GM19372 (cell line): Measurements from ENCODE around the gene CAMK2N2.
"Not testable (repeated sequence)": the region's sequence is repeated elsewhere in the genome, so short reads cannot be mapped to it uniquely, and the experiment has no call there.

ENCODE experiments used
- ATAC-seq: cut with Tn5 transposase; IDR thresholded peaks from one replicate; pipeline ENCODE4 v1.9.1; 2021; ENCODE audit warnings: mild to moderate bottlenecking, low read depth, moderate library complexity; ENCODE audit not compliant: unreplicated experiment

The CAMK2N2 gene

DNA sequence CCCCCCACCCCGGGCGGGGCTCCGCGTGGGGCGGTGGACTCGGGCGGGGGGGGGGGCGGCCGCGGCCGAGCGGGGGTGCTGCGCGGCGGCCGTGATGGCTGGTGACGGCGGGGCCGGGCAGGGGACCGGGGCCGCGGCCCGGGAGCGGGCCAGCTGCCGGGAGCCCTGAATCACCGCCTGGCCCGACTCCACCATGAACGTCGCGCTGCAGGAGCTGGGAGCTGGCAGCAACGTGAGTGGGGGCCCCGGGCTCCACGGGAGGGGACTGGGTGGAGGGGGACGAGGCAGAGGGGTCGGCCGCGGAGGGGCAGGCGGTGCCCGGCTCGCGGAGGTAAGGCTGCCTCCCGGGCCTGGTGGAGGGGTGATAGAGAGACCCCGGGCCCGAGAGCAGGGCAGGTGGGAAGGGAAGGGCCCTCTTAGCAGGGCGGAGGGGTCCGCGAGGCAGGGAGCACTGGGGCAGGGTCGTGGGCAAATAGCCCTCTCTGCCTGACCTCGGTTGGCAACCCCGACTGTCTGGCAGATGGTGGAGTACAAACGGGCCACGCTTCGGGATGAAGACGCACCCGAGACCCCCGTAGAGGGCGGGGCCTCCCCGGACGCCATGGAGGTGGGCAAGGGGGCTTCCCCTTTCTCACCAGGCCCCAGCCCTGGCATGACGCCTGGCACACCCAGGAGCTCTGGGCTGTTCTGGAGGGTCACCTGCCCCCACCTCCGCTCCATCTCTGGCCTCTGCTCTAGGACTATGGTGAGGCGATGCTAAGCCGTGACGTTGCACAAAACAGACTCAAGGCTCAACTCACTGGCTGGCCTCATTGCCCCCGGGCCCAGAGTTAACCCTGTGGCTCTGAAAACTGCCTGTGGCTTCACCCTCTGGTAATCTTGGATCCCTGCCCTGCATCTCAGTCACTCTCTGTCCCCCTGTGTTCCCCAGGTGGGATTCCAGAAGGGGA is 14.9 kb upstream of the CAMK2N2 start, which contains the start of gene ECE2:
Gene ECE2, plus strand, starts transcription at position 62 of the 950 bp plus-strand sequence. Its CDS starts 132 bp downstream, at position 194.
- no peak for ATAC-seq

GRCh38 chr3:184275381-184275701 is 14.0 kb upstream of the CAMK2N2 start:
- ATAC-seq = no peak

DNA sequence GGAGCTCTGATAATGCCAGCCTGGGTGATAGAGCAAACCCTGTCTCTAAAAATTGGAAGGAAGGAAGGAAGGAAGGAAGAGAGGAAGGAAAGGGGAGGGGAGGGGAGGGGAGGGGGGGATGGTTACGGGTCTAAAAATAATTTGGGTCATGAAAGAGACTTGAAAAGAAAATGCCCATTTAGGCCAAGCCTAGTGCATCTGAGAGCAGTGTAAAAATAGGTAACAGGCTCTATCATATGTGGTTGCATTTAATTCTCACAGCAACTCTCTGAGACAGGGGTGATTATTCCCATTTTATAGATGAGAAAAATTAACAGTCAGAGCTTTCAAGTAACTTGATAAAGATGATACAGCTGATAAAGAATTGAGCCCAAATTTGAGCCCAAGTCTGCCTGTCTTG is 10.9 kb upstream of the CAMK2N2 start:
- ATAC-seq = no peak

DNA sequence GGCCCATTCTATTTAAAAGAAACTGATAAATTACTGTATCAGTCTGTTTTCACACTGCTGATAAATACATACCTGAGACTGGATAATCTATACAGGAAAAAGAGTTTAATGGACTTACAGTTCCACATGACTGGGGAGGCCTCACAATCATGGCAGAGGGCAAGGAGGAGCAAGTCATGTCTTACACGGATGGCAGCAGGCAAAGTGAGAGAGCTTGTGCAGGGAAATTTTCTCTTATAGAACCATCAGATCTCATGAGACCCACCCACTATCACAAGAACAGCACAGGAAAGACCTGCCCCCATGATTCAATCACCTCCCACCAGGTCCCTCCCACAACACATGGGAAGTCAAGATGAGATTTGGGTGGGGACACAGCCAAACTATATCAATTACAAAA is 5.9 kb upstream of the CAMK2N2 start:
- not testable (repeated sequence) for ATAC-seq

GRCh38 chr3:184262764-184263179 is 1.4 kb upstream of the CAMK2N2 start:
- ATAC-seq = no peak

DNA sequence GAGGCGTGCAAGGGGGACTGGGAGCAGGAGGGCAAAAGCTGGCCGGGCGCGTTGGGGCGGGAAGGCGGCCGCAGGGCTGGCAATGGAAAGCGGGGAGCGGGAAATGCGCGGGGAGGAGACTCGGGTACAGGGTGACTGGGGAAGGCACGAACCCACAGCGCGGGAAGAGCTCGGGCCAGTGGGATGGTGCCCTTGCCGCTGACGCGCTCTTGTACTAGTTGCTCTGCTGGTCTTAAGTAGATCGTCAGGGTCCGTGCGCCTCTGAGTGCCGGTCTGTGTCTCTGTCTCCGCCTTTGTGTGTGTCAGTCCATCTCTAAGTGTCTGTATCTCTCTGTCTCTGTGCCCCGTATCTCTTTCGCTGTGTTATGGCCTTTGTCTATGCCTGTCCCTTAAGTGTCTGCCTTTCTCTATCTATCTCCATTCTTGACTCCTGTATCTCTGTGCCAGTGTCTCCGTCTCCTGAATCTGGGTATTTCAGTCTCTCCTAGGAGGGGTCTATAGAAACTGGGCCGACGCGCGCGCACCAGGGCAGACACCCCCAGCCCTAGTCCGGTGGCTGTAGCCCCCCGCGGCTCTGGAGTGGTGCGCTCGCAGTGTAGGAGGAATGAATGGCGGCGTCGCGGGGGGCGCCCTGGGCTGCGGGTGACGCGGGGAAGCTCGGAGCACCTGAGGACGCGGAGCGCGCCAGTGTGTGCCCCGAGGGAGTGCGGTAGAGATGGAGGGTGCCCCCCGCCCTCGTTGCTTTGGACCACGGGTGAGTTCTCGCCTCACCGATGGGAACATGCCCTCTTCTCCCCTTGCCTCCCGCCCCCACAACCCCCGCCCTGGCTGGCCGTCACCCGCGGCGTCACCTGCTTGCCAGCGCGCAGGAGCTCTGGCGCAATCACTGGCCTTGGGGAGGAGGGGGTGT is 756 bp upstream of the CAMK2N2 start:
- no peak for ATAC-seq

DNA sequence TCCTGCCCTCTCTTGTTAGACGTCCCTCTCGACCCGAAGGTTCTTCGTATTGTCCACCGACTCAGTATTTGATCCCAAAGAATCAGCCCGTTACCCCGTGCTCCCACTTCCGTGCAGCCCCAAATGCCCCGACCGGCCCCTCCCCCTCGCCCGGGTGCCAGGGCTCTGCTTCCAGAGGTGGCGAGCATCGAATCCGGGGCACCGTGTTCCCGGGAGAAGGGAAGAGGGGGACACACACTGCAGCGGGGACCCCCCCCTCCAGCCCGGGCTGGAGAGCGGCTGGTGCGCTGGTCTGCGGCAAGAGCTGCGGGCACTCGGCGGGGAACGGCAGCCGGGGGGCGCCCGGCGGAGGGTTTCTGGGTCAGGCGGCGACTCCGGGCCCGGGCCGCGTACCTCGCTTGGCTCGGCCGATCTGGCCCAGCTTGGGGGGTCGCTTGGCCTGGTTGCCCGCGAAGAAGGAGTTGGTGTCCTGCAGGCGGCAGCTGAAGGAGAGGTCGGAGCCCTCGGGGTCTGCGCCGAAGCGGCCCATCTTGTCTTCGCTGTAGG is 556 bp downstream of the CAMK2N2 start:
- no peak for ATAC-seq

DNA sequence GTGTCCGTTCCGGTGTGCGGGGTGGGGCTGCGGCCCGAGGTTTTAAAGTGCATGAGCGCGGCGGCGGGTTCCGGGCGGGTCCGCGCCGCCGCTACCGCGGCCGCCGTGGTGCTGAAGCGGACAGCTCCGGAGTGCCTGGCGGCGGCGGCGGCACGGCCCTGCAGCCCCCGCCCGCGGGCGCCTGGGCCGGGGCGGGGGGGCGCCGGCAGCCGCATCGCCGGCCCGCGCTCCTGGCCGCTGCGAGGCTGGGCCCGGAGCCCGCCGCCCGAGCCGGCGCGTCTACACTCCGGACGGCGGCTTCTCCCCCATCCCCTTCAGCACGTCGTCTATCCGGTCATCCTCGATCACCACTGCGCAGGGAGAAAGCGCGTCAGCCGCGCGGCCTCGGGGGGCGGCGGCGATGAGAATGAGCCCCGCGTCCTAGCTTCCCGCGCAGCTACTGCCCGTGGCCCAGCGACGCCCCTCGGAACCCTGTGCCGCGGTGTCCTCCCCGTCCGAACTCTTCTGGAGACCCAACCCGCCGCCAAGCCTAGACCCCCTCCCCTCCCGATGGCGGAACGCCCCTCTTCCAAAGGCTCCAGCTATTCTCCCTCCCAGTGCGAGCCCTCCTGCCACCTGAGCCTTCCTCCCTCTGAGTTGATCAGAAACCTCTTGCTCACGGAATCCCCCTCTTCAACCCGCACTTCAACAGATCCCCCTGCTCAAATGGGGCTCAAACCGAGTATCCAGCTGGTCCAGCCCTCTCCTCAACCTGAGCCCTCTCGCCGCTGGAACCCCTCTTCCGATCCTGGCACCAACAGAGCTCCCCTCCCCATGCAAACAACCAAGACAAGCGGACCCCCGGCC is 1.3 kb downstream of the CAMK2N2 start:
- no peak for ATAC-seq

GRCh38 chr3:184259396-184259877 is 1.9 kb downstream of the CAMK2N2 start:
- no peak for ATAC-seq

GRCh38 chr3:184258926-184259325 is 2.4 kb downstream of the CAMK2N2 start:
- ATAC-seq = no peak

DNA sequence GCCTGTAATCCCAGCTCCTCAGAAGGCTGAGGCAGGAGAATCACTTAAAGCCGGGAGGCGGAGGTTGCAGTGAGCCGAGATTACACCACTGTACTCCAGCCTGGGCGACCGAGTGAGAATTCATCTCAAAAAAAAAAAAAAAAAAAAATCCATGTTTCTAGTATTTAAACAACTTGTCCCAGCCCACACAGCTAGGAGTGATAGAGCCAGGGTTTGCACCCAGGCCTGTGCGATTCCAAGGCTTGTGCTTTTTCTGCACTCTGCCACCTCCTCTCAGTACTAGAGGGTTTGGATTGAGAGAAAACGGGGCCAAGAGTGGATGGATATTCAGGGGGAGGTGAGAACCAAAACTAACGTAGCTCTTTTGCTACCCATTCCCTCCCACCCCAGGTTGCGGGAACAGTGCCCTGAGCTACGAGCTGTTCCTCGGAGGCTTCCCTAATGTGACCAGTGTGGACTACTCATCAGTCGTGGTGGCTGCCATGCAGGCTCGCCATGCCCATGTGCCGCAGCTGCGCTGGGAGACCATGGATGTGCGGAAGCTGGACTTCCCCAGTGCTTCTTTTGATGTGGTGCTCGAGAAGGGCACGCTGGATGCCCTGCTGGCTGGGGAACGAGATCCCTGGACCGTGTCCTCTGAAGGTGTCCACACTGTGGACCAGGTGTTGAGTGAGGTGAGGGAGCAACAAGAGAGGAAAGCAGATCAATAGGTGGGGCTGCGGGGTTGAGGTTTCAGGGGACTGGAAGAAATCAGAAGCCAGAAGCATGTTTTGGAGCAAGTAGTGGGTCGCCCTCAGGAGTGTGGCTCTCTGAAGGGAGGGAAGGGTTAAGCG is 4.1 kb downstream of the CAMK2N2 start:
- ATAC-seq = no peak

GRCh38 chr3:184255291-184256039 is 5.9 kb downstream of the CAMK2N2 start:
- no peak for ATAC-seq

GRCh38 chr3:184250167-184250828 is 11.1 kb downstream of the CAMK2N2 start:
- peak; percentile 57 for ATAC-seq

- ATAC-seq = peak; percentile 88
Measured at GRCh38 chr3:184249412-184250166, 11.8 kb downstream of the CAMK2N2 start, which contains the start of gene EEF1AKMT4. Gene EEF1AKMT4 (plus strand): TSS chr3:184249672. CDS start chr3:184249695, 23 bp downstream.

DNA sequence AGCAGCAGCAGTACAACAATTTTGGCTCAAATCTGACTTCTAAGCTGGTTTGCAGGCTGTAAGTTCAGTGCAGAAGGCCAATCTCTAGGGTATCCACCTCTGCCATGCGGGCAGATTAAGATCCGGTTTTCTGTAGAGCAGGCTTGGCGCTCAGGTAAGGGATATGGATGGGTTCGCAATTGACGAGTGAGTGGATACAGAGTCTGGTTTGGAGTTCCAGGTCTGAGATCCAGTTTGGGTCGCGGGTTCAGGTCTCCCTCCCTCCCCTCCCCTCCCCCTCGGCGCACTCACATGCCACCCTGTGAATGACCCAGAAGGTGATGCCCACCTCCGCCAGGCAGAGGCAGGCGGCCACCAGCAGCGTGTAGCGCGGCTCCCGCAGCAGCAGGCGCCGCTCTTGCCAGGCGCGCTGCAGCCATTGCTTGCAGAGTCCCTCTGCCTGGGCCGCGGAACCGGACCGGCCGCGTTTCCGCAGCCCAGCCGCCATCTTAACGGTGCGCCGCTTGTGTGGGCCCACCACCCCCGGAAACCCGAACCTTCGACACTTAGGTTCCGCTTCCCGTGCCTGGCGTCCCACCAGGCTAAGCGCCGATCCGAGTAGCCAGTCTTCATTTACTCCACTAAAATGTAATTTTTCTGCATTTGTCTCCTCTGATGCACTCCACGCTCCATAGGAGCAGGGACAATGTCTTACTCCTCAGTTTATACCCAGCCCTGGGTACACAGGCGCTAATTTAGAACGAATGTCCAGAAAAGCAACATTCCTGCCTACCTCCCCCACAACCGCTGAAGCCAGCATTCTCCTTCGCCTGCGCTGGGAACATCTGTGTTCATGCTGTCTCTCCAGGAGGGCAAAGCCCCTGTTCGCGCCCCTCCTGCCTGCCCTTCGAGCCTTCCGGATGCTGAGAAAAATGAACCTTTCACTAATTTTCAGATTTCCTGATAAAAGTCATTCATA is 12.6 kb downstream of the CAMK2N2 start, which contains the start of gene ALG3:
Gene ALG3, minus strand, starts transcription at position 509 of the 958 bp plus-strand sequence. Its CDS starts 22 bp downstream, at position 487.
- peak; percentile 43 for ATAC-seq

- no peak for ATAC-seq
Measured at GRCh38 chr3:184242297-184242685, 19.1 kb downstream of the CAMK2N2 start.
